ENCODE results near the gene THOC5.
"Not testable (repeated sequence)": the region's sequence is repeated elsewhere in the genome, so short reads cannot be mapped to it uniquely, and the experiment has no call there.

THOC5 gene

DNA sequence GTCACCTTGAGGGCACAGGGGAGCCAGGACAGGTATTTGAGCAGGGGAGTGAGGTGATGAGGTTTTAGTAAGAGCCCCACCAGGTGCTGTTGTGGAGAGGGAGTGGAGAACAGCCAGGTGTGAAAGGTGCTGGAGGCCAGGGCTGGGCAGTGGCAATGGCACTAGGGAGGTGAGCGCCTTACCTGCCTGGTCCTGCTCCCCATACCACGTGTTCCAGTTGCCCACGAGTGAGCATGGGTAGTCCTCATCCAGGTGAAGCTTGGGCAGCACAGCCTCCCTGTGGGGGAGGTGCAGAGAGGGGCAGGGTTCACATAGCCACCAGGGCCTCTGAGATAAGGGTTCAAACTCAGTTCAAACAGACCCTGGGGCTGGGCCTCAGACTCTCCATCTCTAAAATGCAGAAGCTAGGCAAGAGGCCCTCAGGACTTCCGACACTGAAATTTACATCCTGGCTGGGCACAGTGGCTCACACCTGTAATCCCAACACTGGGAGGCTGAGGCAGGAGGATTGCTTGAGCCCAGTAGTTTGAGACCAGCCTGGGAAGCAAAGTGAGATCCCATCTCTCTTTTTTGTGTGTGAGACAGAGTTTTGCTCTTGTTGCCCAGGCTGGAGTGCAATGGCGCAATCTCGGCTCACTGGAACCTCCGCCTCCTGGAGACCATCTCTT lies 15.6 kb upstream of the THOC5 start:
- TF ChIP-seq POLR2AphosphoS5 (IDR thresholded peaks at IDR 0.05; ENCODE audit: low read depth) (no peak), GABPA (IDR thresholded peaks at IDR 0.05; ENCODE audit: low read depth) (no peak), SPI1 (IDR thresholded peaks at IDR 0.05; ENCODE audit: borderline replicate concordance, low read depth) (no peak)
- TF ChIP-seq, protein P1, sequence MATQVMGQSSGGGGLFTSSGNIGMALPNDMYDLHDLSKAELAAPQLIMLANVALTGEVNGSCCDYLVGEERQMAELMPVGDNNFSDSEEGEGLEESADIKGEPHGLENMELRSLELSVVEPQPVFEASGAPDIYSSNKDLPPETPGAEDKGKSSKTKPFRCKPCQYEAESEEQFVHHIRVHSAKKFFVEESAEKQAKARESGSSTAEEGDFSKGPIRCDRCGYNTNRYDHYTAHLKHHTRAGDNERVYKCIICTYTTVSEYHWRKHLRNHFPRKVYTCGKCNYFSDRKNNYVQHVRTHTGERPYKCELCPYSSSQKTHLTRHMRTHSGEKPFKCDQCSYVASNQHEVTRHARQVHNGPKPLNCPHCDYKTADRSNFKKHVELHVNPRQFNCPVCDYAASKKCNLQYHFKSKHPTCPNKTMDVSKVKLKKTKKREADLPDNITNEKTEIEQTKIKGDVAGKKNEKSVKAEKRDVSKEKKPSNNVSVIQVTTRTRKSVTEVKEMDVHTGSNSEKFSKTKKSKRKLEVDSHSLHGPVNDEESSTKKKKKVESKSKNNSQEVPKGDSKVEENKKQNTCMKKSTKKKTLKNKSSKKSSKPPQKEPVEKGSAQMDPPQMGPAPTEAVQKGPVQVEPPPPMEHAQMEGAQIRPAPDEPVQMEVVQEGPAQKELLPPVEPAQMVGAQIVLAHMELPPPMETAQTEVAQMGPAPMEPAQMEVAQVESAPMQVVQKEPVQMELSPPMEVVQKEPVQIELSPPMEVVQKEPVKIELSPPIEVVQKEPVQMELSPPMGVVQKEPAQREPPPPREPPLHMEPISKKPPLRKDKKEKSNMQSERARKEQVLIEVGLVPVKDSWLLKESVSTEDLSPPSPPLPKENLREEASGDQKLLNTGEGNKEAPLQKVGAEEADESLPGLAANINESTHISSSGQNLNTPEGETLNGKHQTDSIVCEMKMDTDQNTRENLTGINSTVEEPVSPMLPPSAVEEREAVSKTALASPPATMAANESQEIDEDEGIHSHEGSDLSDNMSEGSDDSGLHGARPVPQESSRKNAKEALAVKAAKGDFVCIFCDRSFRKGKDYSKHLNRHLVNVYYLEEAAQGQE (IDR thresholded peaks at IDR 0.05; ENCODE audit: insufficient replicate concordance, low read depth), result no peak
- TF ChIP-seq, protein P2, sequence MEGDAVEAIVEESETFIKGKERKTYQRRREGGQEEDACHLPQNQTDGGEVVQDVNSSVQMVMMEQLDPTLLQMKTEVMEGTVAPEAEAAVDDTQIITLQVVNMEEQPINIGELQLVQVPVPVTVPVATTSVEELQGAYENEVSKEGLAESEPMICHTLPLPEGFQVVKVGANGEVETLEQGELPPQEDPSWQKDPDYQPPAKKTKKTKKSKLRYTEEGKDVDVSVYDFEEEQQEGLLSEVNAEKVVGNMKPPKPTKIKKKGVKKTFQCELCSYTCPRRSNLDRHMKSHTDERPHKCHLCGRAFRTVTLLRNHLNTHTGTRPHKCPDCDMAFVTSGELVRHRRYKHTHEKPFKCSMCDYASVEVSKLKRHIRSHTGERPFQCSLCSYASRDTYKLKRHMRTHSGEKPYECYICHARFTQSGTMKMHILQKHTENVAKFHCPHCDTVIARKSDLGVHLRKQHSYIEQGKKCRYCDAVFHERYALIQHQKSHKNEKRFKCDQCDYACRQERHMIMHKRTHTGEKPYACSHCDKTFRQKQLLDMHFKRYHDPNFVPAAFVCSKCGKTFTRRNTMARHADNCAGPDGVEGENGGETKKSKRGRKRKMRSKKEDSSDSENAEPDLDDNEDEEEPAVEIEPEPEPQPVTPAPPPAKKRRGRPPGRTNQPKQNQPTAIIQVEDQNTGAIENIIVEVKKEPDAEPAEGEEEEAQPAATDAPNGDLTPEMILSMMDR (IDR thresholded peaks at IDR 0.05; ENCODE audit: insufficient read depth, low read length), result no peak
- Histone ChIP-seq H3K27me3 (ENCODE audit: insufficient read depth, poor library complexity, severe bottlenecking) (no peaks in the 10 kb centered on the region), H3K27ac (replicated peaks) (no peak overlapping the region), H3K4me3 (replicated peaks; ENCODE audit: insufficient read depth, low read length) (no peak overlapping the region)
- DNase-seq (ENCODE audit: low read depth in 1 of 2, low spot score in 1 of 2), result no peak

DNA sequence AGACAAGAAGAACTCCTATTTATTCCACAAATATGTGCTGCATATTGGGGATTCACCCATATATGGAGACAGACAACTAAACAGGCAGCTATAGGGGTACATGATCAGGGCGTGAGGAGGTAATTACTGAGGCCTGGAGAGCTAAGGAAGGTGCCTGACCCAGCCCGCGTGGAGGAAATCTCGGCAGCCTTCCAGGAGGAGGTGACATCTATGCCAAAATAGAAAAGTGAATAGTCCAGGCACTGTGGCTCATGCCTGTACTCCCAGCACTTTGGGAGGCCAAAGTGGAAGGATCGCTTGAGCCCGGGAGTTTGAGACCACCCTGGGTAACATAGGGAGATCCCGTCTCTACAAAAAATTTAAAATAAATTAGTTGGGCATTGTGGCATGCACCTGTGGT lies 13.8 kb upstream of the THOC5 start:
- DNase-seq (ENCODE audit: low read depth in 1 of 2, low spot score in 1 of 2), result no peak
- TF ChIP-seq, protein P1 (IDR thresholded peaks at IDR 0.05; ENCODE audit: insufficient replicate concordance, low read depth), result no peak
- TF ChIP-seq SPI1 (IDR thresholded peaks at IDR 0.05; ENCODE audit: borderline replicate concordance, low read depth) (no peak), POLR2AphosphoS5 (IDR thresholded peaks at IDR 0.05; ENCODE audit: low read depth) (no peak), GABPA (IDR thresholded peaks at IDR 0.05; ENCODE audit: low read depth) (no peak)
- TF ChIP-seq, protein P2 (IDR thresholded peaks at IDR 0.05; ENCODE audit: insufficient read depth, low read length), result no peak
- Histone ChIP-seq H3K27ac (replicated peaks) (no peak overlapping the region), H3K27me3 (ENCODE audit: insufficient read depth, poor library complexity, severe bottlenecking) (no peaks in the 10 kb centered on the region), H3K4me3 (replicated peaks; ENCODE audit: insufficient read depth, low read length) (no peak overlapping the region)

DNA sequence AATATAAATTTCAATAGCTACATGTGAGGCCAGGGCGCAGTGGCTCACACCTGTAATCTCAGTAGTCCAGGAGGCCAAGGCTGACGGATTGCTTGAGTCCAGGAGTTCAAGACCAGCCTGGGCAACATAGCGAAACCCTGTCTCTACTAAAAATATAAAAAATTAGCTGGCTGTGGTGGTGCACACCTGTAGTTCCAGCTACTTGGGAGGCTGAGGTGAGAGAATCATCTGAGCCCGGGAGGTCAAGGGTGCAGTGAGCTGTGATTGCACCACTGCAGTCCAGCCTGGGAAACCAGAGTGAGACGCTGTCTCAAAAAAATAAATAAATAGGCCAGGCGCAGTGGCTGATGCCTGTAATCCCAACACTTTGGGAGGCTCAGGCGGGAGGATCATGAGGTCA lies 13.0 kb upstream of the THOC5 start:
- DNase-seq (ENCODE audit: low read depth in 1 of 2, low spot score in 1 of 2); H3K27me3 ChIP-seq (ENCODE audit: insufficient read depth, poor library complexity, severe bottlenecking); H3K4me3 ChIP-seq (replicated peaks; ENCODE audit: insufficient read depth, low read length); H3K27ac ChIP-seq (replicated peaks): not testable (repeated sequence)

DNA sequence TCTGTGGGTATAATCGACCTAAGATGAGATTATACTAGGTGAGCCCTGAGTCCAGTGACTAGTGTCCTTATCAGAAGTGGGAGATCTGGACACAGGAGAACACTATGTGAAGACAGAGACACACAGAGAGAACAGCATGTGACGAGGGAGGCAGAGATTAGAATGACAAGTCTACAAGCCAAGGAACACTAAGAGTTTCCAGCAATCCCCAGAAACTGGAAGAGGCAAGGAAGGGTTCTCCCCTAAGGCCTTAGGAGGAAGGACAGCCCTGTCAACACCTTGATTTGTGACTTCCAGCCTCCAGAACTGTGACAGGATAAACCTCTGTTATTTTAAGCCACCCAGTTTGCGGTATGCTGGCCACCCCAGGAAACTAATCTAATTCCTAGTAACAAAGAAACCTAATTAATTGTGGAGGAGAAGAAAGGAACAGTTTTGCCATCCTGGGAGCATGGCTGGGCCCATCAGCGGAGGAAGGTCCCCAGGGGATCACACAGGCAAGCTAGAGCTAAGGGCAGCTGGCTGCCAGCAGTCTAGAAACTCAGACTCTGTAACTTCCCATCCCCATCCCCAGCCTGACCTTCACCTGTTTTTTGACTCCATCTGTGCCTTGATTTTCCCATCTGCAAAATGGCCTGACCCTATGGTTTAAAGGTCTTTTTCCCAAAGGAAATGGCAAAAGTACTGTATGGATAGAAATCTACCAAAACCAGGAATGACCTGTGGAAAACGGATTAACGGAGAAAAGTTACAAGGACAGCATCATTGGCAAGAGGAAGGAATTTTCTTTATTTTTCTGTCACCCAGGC lies 10.3 kb upstream of the THOC5 start:
- H3K27ac ChIP-seq (replicated peaks), result no peak overlapping the region
- no peak for DNase-seq (ENCODE audit: low read depth in 1 of 2, low spot score in 1 of 2)
- H3K27me3 ChIP-seq (ENCODE audit: insufficient read depth, poor library complexity, severe bottlenecking), result no peaks in the 10 kb centered on the region
- no peak overlapping the region for H3K4me3 ChIP-seq (replicated peaks; ENCODE audit: insufficient read depth, low read length)
- TF ChIP-seq SPI1 (IDR thresholded peaks at IDR 0.05; ENCODE audit: borderline replicate concordance, low read depth), result no peak
- no peak for TF ChIP-seq POLR2AphosphoS5 (IDR thresholded peaks at IDR 0.05; ENCODE audit: low read depth)
- TF ChIP-seq GABPA (IDR thresholded peaks at IDR 0.05; ENCODE audit: low read depth), result no peak
- TF ChIP-seq, protein P1 (IDR thresholded peaks at IDR 0.05; ENCODE audit: insufficient replicate concordance, low read depth), result no peak
- TF ChIP-seq, protein P2 (IDR thresholded peaks at IDR 0.05; ENCODE audit: insufficient read depth, low read length), result no peak
